Transverse colon (tissue), 4 donors: ENCODE data around the gene RRP12. TPM values are rescaled to one million over a fixed set of nuclear protein-coding genes. Genes with fewer than 3 reads are reported as not detected.

ENCODE experiments used
- DNase-seq: peaks from one replicate; pipeline ENCODE4 v3.0.0-alpha.2; 2019
- H3K27ac ChIP-seq, 4 donors: fragments of 200-600 bp; sonication (generic); 2 replicates each; pipeline ENCODE4 v1.5.1; 2016 to 2018; ENCODE audit warnings: inconsistent platforms in 4 of 4
- H3K27me3 ChIP-seq: fragments of 200-600 bp; sonication (generic); 2 replicates; pipeline ENCODE4 v1.5.1; 2017; ENCODE audit warnings: inconsistent platforms
- H3K36me3 ChIP-seq, 4 donors: fragments of 200-600 bp; sonication (generic); 2 replicates each; pipeline ENCODE4 v1.5.1; 2017 to 2019; ENCODE audit warnings: inconsistent platforms in 4 of 4
- H3K4me1 ChIP-seq, 4 donors: fragments of 200-600 bp; sonication (generic); 2 replicates each; pipeline ENCODE4 v1.5.1; 2017 to 2020; ENCODE audit warnings: inconsistent platforms in 4 of 4
- H3K4me3 ChIP-seq, 4 donors: fragments of 200-600 bp; sonication (generic); 1 replicate in 1 of 4; 2 replicates in 3 of 4; pipeline versions ENCODE4 v1.5.1 to v1.6.1; 2017 to 2019; ENCODE audit warnings: inconsistent platforms in 4 of 4
- H3K9me3 ChIP-seq, 2 donors: fragments of 200-600 bp; sonication (generic); 2 replicates each; pipeline ENCODE4 v1.5.1; 2017 to 2019; ENCODE audit warnings: inconsistent platforms in 2 of 2
- EP300 ChIP-seq: sonication (generic); formaldehyde crosslinking; IDR thresholded peaks from one replicate; pipeline ENCODE4 v1.6.1; 2017; ENCODE audit warnings: antibody characterized with exemption, low read depth
- POLR2A ChIP-seq: fragments of 450-650 bp; IDR thresholded peaks from one replicate; pipeline ENCODE4 v1.6.1; 2016; ENCODE audit warnings: antibody characterized with exemption, mild to moderate bottlenecking, moderate library complexity
- POLR2AphosphoS5 ChIP-seq, 3 donors: sonication (generic); formaldehyde crosslinking; IDR thresholded peaks; one replicate each; pipeline ENCODE4 v1.6.1; 2016; ENCODE audit warnings: antibody characterized with exemption in 3 of 3
- WGBS, 2 donors: methylation state at CpG; one replicate each; pipeline ENCODE4 v1.1.5; 2018; ENCODE audit warnings: low coverage in 1 of 2; 5-methylcytosine and 5-hydroxymethylcytosine counted together
- in situ Hi-C, 4 donors: fragments of 200-750 bp; cut with MboI; loops; one replicate each; pipeline versions ENCODE4 v1.15.0 to v1.15.1; 2017; ENCODE audit warnings: low sequenced_read_pairs in 3 of 4, low pct_ligation_motif_present in 1 of 4, low pct_unique_long_range_greater_than_20kb in 1 of 4
- intact Hi-C: fragments of 100-400 bp; cut with DNase I; formaldehyde crosslinking; loops from one replicate; pipeline ENCODE4 v1.15.1; 2023; ENCODE audit warnings: low total_unique reads
- small RNA-seq, 4 donors: library from RNA; depleted of rRNA; stranded (forward); fragments of <200 nt; gene quantifications; one replicate each; pipeline ENCODE3, GENCODE V24; 2016
- total RNA-seq, 4 donors: library from RNA; depleted of rRNA; stranded (reverse); fragments of >200 nt; gene quantifications; one replicate each; pipeline ENCODE4 v1.1.0, GENCODE V29; 2016
- TF ChIP-seq, protein P1 (sequence below), 5 experiments: fragments of 200-600 bp in 3 of 5; fragments of 450-650 bp in 2 of 5; sonication (generic) in 3 of 5; IDR thresholded peaks; 1 replicate in 2 of 5; 2 replicates in 3 of 5; pipeline ENCODE4 v1.5.1; 2016 to 2017; ENCODE audit warnings: antibody characterized with exemption in 5 of 5, inconsistent platforms in 3 of 5, mild to moderate bottlenecking in 2 of 5, moderate library complexity in 1 of 5

The RRP12 gene
- total RNA-seq, 4 donors from 2014 or later = 5.7 to 14.0 (median 11.5) TPM

DNA sequence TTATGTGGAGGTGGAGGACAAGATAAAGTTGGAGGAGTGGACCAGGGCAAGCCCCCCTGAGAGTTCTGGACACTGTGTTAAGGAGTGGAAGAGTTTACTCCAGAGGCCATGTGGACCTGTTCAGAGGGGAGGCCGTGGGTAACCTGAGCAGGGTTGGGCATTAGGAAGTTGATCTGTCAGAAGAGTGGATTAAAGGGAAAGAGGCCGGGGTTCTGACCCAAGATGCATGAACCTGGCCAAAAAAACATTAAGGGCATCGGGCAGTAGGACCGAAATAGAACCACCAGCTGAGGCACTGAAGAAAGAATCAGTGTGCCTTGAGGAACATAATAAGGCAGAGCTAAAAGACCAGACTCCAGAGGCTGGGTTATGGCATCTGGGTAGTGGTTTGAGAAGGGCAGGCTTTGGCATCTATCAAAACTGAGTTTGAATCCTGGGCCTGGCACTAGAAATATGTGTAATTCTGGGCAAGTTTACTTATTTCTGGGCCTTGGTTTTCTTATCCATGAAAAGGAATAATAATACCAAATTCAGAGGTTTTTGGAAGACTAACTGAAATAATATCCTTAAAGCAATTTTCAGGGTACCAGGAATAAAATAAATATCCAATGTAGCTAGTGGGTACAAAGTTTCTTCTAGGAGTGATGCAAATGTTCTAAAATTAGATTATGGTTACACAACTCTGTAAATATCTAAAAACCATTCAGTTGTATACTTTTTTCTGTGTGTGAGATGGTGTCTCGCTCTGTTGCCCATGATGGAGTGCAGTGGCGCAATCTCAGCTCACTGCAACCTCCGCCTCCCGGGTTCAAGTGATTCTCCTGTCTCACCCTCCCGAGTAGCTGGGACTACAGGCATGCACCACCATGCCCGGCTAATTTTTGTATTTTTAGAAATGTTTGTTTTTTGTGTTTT is 93.0 kb downstream of the RRP12 start:
- intact Hi-C loops = no loop called here
- H3K27ac ChIP-seq = no peak overlapping the region
- TF ChIP-seq, protein P1, sequence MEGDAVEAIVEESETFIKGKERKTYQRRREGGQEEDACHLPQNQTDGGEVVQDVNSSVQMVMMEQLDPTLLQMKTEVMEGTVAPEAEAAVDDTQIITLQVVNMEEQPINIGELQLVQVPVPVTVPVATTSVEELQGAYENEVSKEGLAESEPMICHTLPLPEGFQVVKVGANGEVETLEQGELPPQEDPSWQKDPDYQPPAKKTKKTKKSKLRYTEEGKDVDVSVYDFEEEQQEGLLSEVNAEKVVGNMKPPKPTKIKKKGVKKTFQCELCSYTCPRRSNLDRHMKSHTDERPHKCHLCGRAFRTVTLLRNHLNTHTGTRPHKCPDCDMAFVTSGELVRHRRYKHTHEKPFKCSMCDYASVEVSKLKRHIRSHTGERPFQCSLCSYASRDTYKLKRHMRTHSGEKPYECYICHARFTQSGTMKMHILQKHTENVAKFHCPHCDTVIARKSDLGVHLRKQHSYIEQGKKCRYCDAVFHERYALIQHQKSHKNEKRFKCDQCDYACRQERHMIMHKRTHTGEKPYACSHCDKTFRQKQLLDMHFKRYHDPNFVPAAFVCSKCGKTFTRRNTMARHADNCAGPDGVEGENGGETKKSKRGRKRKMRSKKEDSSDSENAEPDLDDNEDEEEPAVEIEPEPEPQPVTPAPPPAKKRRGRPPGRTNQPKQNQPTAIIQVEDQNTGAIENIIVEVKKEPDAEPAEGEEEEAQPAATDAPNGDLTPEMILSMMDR (IDR thresholded peaks at IDR 0.05) = no peak
- no peak for TF ChIP-seq EP300
- no peak for TF ChIP-seq POLR2AphosphoS5 (IDR thresholded peaks at IDR 0.05)

DNA sequence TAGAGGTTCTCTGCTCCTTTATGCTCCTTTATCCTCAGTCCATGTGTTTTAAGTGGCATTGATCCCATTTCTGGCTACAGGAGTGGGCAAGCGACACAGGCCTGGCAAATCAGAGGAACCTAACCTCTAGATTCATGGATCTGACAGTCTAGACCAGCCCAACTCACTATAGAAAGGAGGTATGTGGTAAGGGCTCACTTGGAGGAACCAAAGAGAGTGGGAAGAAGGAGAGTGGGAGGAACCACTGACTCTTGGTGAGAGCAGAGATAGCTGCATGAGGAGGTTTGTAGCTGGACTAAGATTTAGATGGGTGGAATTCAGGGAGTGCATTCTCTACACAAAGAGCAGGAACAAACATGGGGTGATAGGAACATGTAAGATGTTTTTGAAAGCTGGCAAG is 93.7 kb downstream of the RRP12 start:
- Histone ChIP-seq H3K27me3 (no peaks in the 10 kb centered on the region), H3K4me1 (no peaks in the 10 kb centered on the region), H3K4me3 (no peak overlapping the region), H3K9me3 (no peaks in the 10 kb centered on the region), H3K27ac (no peak overlapping the region), H3K36me3 (no peaks in the 10 kb centered on the region)
- WGBS, 2 donors = 88% methylated on average over 1 of the region's 1 CpG; no CpG with 5 or more reads in 1 of the 2 donors
- TF ChIP-seq POLR2AphosphoS5 (IDR thresholded peaks at IDR 0.05) (no peak), POLR2A (no peak)
- intact Hi-C loops (no loop called here), in situ Hi-C loops (no loop called here)
- DNase-seq = no peak

More for the DNA sequence above, 93.0 kb downstream of the RRP12 start:
- Histone ChIP-seq H3K36me3 (no peaks in the 10 kb centered on the region), H3K4me1 (no peaks in the 10 kb centered on the region), H3K4me3 (no peak overlapping the region), H3K27me3 (no peaks in the 10 kb centered on the region), H3K9me3 (no peaks in the 10 kb centered on the region)
- in situ Hi-C loops = no loop called here
- no peak for DNase-seq
- 67 to 83% methylated on average over 3 to 10 of the region's 10 CpGs for WGBS, 2 donors

Small RNA genes lying within 50 kb of the gene (small RNA-seq; reads per million reads assigned to genes)
- gene RF00019 = 0 reads per million in 4 donors

Other genes with a start within 250 kb of the RRP12 start
- 1 to 10 TPM in 1 of 4 donors, under 1 TPM in 2, not detected in 1; 0.27 to 1.9 (median 0.32) TPM for gene SLIT1, start 215.4 kb downstream of the RRP12 start, total RNA-seq
- gene ARHGAP19, start 108.7 kb downstream of the RRP12 start, total RNA-seq = 1 to 10 TPM; 4.5 to 8.4 (median 7.4) TPM
- 10 to 100 TPM in 2 of 4 donors, 1 to 10 TPM in 2; 5.8 to 15.7 (median 10.3) TPM for gene FRAT1, start 82.1 kb downstream of the RRP12 start, total RNA-seq
- 10 to 100 TPM; 46.4 to 72.2 (median 54.6) TPM for gene FRAT2, start 66.6 kb downstream of the RRP12 start, total RNA-seq
- 100 to 1,000 TPM in 3 of 4 donors, 10 to 100 TPM in 1; 94.5 to 216 (median 124) TPM for gene PGAM1, start 24.9 kb upstream of the RRP12 start, total RNA-seq
- 100 to 1,000 TPM in 1 of 4 donors, 10 to 100 TPM in 2, 1 to 10 TPM in 1; 2.6 to 315 (median 26.1) TPM for gene EXOSC1, start 44.7 kb upstream of the RRP12 start, total RNA-seq
- 10 to 100 TPM; 10.8 to 36.2 (median 32.7) TPM for gene ZDHHC16, start 44.8 kb upstream of the RRP12 start, total RNA-seq
- gene MMS19, start 97.1 kb upstream of the RRP12 start, total RNA-seq = 100 to 1,000 TPM in 3 of 4 donors, 10 to 100 TPM in 1; 62.8 to 116 (median 106) TPM
- 1 to 10 TPM in 3 of 4 donors, under 1 TPM in 1; 0.40 to 4.1 (median 3.2) TPM for gene UBTD1, start 97.6 kb upstream of the RRP12 start, total RNA-seq
- not detected for gene ANKRD2, start 171.4 kb upstream of the RRP12 start, total RNA-seq
- gene HOGA1, start 183.0 kb upstream of the RRP12 start, total RNA-seq = not detected
- gene C10orf62, start 188.4 kb upstream of the RRP12 start, total RNA-seq = not detected
- 1 to 10 TPM in 1 of 4 donors, under 1 TPM in 2, not detected in 1; 0.95 to 1.8 (median 0.96) TPM for gene MORN4, start 232.2 kb upstream of the RRP12 start, total RNA-seq
- gene PI4K2A, start 239.3 kb upstream of the RRP12 start, total RNA-seq = 10 to 100 TPM in 2 of 4 donors, 1 to 10 TPM in 2; 7.6 to 19.1 (median 11.3) TPM